ENCODE data around the gene ABCG2.
"Not testable (repeated sequence)": the region's sequence is repeated elsewhere in the genome, so short reads cannot be mapped to it uniquely, and the experiment has no call there.

The ABCG2 gene

DNA sequence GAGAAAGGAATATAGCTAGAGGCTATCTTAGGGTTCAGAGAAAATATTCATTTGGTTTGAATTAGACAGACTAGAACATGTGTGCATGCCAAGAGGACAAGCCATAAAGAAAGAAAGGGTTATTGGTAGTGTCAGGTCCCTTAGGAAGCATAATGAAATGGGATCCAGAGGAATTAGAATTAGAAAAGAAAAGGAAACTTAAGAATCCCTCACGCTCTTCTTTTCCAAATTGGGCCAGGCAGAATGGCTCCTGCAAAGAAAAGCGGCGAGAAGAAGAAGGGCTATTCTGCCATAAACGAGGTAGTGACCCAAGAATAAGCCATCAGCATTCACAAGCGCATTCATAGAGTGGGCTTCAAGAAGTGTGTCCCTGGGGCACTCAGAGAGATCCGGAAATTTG is 4.9 kb upstream of the ABCG2 start:
- no peak for DNase-seq

DNA sequence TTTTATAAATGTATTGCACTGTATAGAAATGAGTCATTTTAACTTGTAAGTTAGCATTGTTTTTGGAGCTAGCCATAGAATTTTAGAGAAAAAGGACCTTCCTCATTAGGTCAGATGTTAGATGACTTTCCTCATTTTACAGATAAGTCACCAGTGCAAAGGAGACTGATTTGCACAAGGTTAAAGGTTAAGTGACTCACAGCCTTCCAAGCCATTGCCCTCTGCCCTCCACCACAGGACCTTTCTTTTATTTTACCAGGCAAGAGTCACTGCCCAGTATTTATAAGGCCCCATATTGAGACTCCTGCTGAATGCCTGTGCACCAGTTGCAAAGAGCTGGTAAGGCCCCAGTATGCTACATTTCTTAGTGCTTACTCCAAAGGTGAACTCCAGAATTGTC is 4.2 kb upstream of the ABCG2 start:
- no peak for DNase-seq

DNA sequence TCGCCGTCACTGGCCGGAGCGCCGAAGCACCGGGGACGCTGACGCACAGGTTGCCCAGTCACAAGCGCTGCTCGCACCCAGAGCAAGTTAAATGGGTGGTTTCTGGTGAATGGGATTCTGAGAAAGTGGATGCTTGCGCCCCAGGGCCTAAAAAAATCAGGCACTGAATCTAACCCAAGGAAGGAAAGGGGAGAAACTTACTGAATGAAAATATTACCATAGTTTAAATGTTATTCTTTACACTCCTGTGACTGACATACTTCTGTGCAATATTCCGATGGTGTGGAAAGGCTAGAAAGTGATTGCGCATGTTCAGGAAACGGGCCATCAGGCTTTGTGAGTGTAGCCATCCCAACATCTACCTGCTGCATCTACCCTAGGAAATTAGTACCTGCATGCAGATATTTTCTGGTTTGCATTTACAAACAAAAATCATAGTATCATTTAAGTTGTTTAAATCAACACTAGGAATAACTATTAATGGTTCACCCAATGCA is 838 bp upstream of the ABCG2 start:
- no peak for DNase-seq

DNA sequence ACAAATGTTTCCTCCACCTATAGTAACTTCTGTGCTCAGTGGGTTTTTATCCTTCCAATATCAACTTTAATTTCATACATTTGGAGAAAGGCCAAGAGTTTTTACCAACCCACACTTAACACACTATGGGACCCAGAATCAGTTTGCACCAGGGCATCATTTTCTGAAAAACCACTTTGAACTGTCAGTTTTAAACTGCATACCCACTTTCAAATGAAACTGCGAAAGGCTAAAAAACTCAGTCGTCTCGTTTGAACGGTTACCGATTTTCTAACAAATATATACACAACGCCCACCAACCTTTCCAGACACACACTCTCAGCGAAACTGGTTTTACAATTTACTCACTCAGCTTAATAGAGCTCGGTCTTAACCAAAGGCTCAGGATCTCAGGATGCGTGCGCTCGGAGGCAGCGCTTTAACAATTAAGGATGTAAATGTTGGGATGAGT is 376 bp downstream of the ABCG2 start:
- DNase-seq: no peak

DNA sequence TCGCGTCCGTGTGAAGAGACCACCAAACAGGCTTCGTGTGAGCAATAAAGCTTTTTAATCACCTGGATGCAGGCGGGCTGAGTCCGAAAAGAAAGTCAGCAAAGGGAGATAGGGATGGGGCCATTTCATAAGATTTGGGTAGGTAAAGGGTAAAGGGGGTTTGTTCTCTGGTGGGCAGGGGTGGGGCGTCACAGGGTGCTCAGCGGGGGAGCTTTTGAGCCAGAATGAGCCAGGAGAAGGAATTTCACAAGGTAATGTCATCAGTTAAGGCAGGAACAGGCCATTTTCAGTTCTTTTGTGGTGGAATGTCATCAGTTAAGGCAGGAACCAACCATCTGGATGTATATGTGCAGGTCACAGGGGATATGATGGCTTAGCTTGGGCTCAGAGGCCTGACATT is 6.1 kb downstream of the ABCG2 start:
- DNase-seq: not testable (repeated sequence)

DNA sequence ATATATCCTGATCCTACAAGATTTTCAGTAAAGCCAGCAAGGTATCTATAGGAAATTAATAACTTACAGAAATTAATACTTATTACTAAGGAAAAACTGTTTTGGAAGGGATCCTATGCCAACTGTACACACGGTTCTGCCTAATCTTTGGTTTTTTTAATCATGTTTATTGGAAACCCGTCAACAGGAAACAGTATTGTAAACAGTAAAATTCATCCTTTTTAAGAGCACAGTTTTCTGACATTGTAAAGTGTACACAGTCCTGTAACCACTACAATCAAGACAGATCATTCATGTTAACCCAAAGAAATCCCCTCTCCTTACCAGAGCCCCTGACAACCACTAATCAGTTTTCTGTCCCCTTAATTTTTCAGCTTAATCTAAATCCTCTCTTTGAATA is 9.9 kb downstream of the ABCG2 start:
- no peak for DNase-seq

DNA sequence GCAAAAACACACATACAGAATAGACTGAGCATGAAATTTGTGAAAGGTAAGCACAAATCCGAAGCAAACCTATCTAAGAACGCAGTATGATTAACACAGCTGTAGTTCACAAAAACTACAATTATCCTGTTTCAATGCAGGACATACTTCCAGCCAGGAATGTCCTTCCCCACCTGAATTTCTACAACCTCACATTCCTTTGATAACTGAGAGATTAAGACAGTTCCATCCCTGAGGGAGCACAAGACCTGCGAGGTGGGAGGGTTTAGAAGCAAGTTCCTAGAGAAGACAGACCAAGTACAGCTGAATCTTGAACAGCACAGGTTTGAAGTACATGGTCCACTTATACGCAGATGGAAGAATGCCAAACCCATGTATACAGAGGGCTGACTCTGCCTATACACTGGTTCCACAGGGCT is 10.6 kb downstream of the ABCG2 start:
- DNase-seq: no peak

DNA sequence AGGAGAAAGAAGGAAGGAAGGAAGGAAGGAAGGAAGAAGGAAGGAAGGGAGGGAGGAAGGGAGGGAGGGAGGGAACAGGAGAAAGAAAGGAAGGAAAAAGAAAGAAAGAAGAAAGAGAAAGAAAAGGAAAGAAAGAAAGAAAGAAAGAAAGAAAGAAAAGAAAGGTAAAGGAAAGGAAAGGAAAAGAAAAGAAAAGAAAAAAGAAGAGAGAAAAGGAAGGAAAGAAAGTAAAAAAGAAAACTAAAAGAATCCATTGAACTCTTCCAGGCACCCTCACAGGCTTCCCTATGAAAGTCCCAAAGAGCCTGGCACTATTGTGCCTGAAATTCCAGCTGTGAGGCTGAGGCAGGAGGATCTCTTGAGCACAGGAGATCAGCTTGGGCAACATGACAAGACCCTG is 11.5 kb downstream of the ABCG2 start:
- no peak for DNase-seq

DNA sequence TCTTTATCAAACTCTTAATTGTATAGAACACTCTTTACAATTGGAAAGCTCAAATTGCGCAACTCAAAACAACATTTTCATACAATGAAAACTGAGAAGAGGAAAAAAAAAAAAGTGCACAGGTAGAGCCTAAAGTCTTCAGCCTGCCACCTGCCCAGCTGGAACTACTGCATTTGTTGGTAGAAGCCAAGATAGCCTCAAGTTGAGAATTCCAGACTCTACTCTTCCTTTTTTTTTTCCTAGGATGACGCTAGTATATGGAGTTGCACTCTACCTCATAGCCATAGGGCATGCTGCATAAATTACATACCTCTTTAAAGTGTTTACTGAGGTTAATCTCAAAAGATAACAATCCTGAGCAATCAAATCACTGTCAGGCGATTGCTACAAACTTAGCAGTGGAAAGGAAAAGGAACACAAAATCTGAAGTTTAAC is 13.6 kb downstream of the ABCG2 start:
- no peak for DNase-seq

DNA sequence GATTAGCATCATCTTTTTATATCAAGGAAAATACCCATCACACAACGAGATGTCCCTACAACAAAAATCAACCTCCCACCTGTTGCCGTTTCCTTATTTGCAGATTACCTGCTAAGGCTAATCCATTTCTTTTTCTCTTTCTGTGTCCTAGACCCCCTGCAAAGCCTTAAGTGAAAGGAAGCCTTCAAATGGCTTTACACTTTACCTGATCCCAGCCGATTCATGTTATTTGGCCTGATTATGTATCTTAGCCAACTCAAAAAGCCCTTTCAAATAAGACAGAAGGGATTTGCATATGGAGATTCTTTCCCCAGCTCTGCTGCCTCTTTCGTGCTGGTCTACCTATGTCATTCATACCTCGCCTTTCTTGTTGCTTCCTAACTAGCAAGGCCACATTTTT is 14.4 kb downstream of the ABCG2 start:
- no peak for DNase-seq

DNA sequence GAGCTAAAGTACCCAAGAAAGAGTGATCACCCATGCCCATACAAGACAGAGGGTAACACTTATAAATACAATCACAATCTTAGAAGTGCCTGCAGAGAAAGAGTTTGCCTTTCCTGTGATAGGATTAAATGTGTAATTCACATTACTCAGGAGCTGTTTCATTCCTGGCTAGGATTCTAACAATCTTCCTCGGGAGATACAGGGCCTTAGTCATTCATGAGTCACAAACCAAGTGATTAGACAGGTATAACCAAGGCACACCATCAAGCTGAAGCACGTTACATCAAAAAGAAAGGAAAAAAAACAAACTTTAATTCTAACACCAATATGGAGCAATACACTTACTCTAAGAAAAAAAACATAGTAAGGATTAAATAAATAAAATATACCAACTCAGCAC is 14.9 kb downstream of the ABCG2 start:
- DNase-seq: no peak

DNA sequence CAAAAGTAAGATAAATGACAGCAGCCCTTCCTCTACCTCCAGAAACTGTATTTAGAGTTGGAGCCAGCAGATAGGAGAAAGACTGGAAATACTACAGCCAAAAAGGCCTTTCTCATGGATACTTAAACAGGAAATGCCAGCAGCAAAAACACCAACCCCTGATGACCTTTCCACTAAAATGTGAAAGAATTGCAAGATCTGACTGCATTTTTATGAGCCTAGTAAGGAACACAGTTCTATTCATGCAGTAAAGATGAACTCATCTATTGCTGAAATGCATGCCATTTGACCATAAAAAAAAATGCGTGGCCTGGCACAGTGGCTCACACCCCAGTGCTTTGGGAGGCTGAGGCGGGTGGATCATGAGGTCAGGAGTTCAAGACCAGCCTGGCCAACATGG is 19.9 kb downstream of the ABCG2 start:
- no peak for DNase-seq

DNA sequence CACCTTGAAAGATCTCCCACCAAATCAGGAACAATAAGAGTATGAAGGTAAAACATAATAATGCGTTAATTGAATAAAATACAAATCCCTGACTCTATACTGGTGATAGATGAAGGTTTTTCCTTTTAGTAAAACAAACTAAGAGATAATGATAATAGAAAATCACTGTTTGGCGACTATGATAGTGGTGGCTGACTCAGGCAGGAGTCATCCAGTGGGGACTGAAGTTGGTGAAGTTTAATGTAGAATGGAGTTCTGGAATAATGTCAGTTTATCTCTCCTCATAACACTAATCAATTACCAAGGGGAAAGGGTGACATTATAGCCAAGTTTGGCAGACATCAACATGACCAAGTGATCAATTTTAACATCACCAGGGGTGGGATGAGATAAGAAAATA is 21.3 kb downstream of the ABCG2 start:
- DNase-seq: no peak

DNA sequence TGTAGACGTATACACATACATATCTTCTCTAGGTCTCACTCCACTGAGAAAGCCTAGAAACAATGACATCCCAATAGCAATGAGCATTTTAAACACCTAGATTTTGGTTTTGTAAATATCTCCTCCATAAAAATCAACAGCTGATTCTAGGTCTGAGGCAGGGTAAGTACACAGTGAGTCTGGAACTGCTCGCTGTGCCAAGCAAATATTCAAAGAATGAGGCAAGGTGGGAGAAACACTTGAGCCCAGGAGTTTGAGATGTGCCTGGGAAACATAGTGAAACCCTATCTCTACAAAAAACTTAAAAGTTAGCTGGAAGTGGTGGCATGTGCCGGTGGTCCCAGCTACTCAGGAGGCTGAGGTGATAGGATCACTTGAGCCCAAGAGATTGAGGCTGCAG is 22.2 kb downstream of the ABCG2 start:
- DNase-seq: no peak

DNA sequence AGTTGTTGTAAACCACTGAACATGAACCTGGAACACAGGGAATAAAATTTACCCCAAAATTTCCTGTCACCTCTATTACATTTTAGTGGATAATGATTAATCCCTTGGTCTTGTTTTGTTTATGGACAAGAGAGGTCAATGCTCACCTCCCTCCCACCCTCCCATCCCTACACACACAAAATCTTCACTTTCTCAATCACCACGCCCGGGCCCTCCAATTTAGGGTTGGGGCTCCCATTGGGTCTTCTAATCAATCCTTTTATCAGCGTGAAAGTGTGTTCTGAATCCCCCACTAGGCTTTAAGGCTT is 23.1 kb downstream of the ABCG2 start:
- no peak for DNase-seq

DNA sequence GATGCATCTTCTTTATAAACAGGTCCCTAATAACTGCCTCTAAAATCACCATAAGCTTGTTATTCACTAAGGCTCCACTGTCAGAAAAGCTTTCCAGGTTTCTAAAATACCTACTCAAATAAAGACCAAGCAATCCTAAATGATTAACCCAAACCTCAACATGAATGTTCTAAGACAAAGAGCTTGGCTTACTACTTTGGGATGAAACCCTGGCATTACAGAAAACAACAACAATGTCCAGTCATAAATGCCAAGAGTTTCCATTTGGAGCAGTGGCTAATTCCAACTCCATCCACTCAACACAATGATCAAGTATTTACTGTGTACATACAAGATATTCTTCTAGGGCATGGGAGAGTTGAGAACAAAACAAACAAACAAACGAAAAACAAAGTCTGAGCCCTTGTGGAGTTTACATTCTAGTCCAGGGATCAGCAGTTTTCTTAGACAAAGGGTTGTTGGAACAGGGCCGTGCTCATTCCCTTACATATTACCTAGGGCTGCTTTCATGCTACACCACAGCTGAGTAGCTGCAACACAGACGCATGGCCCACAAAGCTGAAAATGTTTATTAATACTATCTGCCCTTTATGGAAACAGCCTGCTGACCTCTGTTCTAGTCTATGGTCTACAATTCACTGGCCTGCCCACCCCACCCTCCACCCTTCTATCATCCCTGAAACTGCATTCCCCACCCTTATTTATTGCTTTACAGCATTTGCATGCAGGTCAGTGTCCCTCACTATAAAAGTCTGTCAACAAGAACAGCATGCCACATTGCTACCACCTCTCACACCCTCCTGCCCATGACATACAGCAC is 23.7 kb downstream of the ABCG2 start:
- no peak for DNase-seq

DNA sequence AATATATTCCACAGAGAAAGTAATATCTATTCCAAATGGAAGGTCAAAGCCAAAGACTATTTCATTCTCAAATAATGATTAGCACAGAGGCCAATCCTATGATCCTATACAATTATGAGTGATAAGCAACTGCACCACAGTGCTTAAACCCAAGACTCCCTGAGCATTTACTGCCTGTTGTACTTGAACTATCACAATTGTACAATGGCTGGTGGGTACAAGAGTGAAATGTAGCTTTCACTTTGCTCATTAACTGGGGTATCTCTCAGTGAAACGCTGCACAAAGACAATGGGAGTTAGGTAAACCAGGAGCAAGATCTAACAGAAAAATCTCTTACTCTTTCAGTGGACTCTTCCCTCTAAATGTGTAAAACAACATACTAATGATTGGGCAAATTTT is 24.3 kb downstream of the ABCG2 start:
- no peak for DNase-seq

DNA sequence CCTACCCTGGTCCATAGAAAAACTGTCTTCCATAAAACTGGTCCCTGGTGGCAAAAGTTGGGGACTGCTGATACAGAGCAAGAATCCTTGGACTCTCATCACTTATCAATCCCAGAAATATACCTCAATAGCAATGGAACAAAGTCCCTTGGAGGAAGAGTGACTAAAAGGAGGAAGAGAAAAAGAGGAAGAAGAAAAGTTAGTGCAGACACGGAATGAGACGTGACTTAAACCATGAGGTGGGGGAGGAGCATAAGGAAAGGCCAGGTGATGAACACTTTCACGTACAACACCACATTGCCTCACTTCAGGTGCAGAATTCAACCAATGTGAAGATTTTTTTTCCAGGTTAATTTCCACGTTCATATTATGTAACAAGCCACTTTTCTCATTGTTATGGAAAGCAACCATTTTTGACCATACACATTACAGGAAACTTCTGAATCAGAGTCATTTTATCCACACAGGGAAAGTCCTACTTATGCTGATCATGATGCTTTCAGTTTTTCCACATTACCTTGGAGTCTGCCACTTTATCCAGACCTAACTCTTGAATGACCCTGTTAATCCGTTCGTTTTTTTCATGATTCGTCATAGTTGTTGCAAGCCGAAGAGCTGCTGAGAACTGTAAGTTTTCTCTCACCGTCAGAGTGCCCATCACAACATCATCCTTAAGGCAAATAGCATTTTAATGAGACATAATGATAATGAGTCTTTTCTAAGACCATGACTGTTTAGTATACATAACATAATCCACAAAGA is 27.7 kb downstream of the ABCG2 start:
- DNase-seq: no peak

DNA sequence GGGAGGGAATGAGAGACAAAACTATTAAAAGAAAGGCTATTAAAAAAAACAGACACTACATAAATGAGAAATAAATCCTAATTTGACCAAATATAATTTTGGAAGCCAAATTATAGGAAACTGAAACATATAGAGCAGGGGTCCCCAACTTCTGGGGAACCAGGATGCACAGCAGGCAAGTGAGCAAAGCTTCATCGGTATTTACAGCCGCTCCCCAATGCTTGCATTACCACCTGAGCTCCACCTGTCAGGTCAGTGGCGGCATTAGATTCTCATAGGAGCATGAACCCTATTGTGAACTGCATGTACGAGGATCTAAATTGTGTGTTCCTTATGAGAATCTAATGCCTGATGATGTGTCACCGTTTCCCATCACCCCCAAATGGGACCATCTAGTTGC is 28.4 kb downstream of the ABCG2 start:
- DNase-seq: no peak

DNA sequence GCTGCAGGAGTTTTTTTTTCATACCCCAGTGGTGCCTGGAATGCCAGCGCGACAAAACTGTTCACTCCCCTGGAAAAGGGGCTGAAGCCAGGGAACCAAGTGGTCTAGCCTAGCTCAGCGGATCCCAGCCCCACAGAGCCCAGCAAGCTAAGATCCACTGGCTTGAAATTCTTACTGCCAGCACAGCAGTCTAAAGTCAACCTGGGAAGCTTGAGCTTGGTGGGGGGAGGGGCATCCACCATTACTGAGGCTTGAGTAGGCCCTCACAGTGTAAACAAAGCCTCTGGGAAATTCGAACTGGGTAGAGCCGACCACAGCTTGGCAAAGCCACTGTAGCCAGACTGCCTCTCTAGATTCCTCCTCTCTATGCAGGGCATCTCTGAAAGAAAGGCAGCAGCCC is 36.2 kb downstream of the ABCG2 start:
- DNase-seq: not testable (repeated sequence)

DNA sequence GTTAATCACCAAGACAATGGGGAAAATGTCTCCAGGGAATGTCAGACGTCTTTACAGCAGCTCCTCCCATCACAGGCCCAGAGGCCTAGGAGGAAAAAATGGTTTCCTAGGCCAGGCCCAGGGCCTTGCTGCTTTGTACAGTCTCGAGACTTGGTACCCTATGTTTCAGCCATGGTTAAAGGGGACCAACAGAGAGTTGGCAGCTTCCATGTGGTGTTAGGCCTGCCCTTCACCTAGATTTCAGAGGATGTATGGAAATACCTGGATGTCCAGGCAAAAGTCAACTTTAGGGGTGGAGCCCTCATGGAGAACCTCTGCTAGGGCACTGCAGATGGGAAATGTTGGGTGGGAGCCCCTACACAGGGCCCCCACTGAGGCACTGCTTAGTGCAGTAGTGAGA is 38.5 kb downstream of the ABCG2 start:
- DNase-seq: no peak

DNA sequence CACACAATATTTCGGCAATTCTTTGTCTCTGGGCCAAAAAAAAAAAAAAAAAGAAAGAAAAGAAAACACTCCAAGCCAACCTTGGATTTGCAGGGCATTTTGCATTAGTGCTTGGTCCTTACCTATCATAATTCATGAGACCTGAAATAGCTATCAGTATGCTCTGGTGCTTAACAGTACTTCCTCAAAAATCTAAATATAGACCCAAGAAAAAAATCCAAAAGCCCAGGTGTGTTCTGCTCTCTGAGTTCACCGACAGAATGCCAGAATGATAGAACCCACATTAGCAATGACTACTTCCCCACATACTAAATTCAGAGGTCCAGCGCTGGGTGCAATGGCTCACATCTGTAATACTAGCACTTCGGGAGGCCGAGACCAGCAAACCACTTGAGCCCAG is 42.9 kb downstream of the ABCG2 start:
- DNase-seq: no peak

DNA sequence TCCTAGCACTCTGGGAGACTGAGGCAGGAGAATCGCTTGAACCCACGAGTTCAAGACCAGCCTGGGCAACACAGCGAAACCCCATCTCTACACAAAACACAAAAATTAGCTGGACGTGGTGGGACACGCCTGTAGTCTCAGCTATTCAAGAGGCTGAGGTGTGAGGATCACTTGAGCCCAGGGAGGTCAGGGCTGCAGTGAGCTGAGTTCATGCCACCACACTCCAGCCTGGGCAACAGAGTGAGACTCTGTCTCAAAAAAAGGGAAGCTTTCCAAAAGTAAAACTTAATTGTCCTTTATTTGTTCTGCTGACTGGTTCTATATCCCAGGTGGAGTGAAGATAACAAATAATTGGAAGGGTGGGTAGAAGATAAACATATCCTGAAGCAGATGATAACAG is 45.6 kb downstream of the ABCG2 start:
- no peak for DNase-seq

DNA sequence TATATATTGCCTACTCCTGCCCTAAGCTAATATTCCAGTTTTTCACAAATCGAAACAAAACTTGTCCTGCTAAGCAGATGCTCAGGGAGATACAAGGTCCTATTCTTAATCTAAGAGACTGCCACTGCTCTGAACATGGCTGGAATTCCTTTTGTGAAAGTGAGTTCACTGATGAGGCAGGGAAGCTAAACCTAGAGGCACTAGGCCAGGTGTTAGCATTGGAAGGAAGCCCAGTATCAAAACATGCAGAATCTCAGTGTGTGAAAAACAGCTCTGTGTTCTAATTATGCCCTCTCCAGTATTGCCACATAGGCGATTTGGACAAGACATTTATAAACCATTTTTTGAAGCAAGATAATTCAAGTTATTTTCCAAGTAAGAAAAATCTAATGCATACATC is 47.6 kb downstream of the ABCG2 start:
- no peak for DNase-seq
